NK-92 (cell line): ENCODE measurements around the gene ACSM3.
"Not testable (repeated sequence)": the region's sequence is repeated elsewhere in the genome, so short reads cannot be mapped to it uniquely, and the experiment has no call there.

Experiments
- DNase-seq: peaks from one replicate; lab custom pipeline; 2025; ENCODE audit not compliant: unreplicated experiment; lab: John Stamatoyannopoulos, UW

Gene ACSM3

GRCh38 chr16:20803561-20804214, 39.9 kb downstream of the ACSM3 start:
- DNase-seq = no peak

DNA sequence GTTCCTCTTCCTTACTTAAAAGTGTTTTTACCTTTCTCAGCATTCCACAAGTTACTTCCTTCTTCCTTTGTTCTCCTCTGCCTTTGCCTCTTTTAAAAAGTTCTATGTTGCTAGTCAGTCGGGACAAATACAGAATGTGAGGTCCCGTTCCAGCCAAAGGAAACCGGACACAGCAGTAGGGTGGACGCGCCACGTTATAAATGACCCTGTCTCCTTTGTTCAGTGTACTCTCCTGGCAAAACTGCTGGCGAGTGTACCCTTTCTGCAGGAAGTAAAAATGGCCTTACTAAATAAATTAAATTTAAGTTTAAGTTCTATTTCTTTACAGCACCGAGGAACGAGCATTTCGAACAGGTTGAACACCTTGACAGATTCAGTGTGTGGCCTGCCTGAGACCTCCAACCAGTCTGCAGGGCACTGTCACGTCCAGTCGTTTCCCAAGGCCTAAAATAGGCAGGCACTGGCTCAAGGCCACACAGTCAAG, 41.9 kb downstream of the ACSM3 start:
- not testable (repeated sequence) for DNase-seq

- DNase-seq = no peak
Observed at GRCh38 chr16:20806168-20807050, 42.6 kb downstream of the ACSM3 start, which contains the start of the genes ERI2 and REXO5. TSS of gene ERI2 (minus strand) at chr16:20806472. CDS start at chr16:20806430, 42 bp downstream. TSS of gene REXO5 (plus strand) at chr16:20806527. CDS start at chr16:20806954, 427 bp downstream.

DNA sequence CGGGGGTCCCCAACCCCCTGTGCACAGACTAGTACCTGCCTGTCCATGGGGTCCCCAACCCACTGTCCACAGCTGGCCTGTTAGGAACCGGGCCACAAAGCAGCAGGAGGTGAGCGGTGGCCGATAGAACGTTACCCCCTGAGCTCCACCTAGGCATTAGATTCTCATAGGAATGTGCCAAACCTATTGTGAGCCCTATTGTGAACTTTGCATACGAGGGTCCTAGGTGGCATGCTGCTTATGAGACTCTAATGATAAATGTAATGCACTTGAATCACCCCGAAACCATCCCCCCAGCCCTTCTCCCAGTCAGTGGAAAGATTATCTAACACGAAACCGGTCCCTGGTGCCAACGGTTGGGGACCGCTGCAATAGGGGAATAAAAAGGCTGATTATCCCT, 44.0 kb downstream of the ACSM3 start:
- DNase-seq = no peak

DNA sequence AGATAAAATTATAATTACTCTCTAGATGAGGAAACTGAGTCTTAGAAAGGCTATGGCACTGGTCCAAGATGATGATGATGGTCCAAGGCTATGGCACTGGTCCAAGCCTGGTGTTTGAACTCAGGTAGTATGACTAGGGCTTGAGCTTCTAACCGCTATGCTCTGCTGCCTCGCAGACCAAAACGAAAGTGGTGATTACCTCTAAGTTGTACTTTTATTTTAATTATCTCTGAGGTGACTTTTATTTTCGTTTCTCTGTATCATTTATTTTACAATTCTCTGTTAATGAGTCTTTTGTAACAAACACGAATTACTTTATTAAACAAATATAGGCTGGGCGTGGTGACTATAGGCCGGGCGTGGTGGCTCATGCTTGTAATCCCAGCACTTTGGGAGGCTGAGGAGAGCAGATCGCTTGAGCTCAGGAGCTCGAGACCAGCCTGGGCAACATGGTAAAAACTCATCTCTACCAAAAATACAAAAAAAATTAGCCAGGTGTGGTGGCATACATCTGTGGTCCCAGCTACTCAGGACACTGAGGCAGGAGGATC, 48.1 kb downstream of the ACSM3 start:
- no peak for DNase-seq

DNA sequence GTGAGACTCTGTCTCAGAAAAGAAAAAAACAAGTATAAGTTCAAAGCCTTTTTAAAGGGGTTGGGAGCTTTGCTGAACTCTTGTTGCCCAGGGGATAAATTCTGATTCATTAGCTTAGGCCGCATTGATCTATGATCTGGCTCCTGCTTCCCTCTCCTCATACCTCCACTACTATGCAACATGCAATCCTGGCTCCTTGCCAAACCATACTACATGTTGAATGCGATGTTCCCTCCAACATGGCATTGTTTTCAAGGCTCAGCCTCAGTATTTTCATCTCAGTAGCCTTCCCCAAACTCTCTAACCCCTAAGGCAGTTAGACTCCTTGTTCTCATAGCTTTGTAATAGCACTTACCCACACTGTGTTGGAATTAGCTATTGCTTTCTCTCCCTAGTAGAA, 48.7 kb downstream of the ACSM3 start:
- DNase-seq = no peak

GRCh38 chr16:20814784-20815183, 51.0 kb downstream of the ACSM3 start:
- no peak for DNase-seq

DNA sequence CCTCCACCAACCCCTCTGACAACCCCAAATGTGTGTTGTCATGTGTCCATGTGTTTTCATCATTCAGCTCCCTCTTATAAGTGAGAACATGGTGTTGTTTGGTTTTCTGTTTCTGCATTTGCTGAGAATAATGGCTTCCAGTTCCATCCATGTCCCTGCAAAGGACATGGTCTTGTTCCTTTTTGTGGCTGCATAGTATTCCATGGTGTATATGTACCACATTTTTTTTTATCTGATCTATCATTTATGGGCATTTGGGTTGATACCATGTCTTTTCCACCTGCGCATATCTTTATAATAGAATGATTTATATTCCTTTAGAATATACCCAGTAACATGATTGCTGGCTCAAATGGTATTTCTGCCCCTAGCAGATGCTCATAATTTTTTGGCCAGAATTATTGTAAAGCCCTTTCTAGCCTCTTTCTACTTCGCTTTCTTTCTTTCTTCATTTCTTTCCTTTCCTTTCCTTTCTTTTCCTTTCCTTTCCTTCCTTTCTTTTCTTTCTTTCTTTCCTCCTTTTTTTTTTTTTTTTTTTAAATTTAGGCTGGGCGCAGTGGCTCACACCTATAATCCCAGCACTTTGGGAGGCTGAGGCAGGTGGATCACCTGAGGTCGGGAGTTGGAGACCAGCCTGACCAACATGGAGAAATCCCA, 55.2 kb downstream of the ACSM3 start:
- no peak for DNase-seq

- DNase-seq = no peak
Observed at GRCh38 chr16:20821682-20822081, 57.9 kb downstream of the ACSM3 start.

GRCh38 chr16:20822521-20823325, 58.9 kb downstream of the ACSM3 start:
- DNase-seq = no peak

DNA sequence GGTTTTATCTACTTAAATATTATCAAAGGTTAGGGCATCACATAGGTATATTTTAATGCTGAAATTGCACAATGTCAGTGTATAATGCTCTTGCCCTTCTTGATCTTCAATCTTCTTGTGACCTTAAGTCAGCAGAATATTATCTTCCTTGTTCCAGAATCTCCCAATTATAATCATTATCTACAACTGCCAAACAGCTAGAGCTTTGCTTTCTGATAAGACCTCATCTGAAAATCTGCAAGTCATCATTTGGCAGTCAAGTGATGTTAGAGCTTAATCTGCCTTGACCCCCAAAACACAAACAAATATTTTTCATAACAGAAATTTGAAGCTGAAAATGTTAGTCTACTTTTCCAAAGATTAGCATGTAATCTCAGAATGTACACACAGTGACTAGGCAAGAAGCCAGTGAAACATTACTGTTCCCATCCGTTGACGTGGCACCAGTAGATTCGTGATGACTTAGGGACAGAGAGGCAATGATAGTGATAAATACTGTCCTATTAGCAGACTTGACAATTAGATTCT, 62.3 kb downstream of the ACSM3 start:
- no peak for DNase-seq

DNA sequence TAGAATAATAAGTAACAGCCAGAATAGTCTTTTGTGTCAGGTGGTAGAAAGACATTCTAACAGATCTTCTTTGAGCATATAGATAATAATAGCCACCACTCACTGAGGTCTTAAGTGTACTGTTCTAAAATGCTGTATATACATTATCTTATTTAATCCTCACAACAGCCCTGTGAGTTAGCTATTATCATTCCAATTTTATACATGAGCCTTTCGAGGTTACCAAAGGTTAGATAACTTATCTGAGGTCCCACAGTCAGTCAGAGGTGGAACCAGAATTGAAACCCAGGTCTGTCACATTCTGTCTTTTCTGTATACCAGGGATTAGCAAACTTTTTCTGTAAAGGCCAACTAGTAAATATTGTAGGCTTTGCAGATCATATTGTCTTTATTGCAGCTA, 65.7 kb downstream of the ACSM3 start:
- DNase-seq = no peak

- no peak for DNase-seq
Observed at GRCh38 chr16:20830372-20830771, 66.6 kb downstream of the ACSM3 start.

- no peak for DNase-seq
Observed at GRCh38 chr16:20833086-20833485, 69.3 kb downstream of the ACSM3 start.

- DNase-seq = no peak
Observed at GRCh38 chr16:20838240-20838639, 74.4 kb downstream of the ACSM3 start.

GRCh38 chr16:20839504-20839903, 75.7 kb downstream of the ACSM3 start:
- no peak for DNase-seq

DNA sequence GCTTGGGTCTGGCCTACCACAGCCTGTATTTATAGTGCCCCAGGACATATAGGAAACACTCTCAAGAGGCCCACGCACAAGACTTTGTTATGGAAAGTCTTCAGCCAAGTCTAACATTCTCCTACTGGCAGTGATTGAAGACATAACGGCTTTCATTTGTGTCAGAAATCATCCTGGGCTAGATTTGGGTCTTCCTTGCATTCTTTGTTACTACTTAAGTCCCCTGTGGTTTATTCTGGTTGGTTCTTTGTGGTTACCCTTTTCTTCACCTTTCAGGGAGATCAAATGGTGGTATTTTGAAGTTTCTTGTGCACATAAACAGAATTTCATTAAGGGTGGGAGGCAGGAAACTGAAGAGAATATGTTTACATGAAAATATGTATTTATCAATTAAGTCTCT, 80.2 kb downstream of the ACSM3 start:
- no peak for DNase-seq

DNA sequence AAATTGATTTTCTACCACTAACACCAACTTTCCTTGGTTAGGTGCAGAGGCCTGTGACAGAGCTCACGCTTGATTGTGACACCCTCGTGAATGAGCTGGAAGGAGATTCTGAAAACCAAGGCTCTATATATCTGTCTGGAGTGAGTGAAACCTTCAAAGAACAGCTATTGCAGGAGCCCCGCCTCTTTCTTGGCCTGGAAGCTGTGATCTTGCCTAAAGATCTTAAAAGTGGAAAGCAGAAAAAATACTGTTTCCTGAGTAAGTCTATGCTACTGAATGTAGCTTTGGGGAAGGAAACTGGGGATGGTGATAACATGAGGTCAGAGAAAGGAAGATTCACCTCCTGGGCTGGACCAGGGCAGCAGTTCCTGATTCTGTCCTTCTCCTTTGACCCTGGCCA, 80.8 kb downstream of the ACSM3 start:
- DNase-seq = no peak

DNA sequence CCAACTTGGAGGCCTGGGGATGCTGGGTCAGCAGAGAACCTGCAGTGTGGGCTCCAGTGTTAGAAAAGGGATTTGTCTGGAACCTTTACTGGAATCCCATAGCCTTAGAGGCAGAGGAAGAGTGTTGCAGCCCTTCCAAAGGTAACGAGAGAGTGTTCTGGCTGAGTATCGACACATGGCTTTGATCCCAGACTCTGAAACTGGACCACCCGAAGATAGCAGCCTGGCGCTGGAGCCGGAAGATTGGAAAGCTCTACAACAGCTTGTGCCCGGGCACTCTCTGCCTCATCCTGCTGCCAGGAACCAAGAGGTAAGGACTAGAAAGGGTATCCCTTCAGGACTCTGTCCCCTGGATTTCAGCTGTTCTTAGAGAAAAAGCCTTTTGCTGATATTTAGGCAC, 82.2 kb downstream of the ACSM3 start:
- DNase-seq = no peak

DNA sequence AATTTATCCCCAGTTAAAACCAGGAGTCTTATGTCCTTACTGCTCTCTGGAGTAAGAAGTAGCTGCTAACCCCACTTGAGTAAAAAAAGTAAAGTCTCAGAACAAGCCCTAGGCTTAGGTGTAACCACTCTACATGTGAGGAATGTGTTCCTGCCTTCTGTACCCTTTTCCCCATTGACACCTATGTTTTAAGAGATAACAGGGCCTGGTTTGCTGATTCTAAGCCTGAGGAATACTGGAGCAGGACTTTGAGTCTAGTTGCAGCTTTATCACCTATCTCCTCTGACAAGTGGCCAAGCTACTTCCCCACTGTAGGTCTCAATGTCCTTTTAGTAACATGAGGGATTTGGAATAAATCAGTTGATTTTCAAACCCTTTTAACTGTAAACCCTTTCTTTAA, 82.7 kb downstream of the ACSM3 start:
- no peak for DNase-seq
